GM19328 (cell line): ENCODE measurements around the gene DECR2.

Experiments used
- ATAC-seq: cut with Tn5 transposase; IDR thresholded peaks from one replicate; pipeline ENCODE4 v1.9.1; 2021; ENCODE audit warnings: mild to moderate bottlenecking, moderate library complexity; ENCODE audit not compliant: unreplicated experiment

DECR2 gene

GRCh38 chr16:427250-427649, 25.6 kb downstream of the DECR2 start:
- ATAC-seq = no peak

GRCh38 chr16:430904-431303, 29.2 kb downstream of the DECR2 start:
- no peak for ATAC-seq

- no peak for ATAC-seq
Observed at GRCh38 chr16:440627-441026, 38.9 kb downstream of the DECR2 start.

DNA sequence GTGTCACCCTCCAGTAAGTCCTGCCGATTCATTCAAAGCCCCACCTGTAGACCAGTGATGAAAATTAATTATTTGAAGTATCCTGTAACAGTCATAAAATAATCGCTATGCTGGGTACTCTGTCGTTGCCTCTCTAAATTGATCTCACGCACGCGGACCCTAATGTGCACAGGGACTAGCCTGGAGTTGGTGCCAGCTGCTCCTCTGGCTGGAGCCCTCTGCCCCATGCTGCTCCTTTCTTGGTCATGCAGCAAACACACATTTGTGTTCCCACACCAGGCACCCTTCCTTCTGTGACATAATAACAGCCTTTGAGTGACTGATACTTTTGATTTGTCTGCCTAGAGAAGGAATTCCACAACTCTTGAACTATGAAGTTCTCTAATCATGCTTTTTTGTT, 39.8 kb downstream of the DECR2 start:
- ATAC-seq = no peak

GRCh38 chr16:442976-443375, 41.3 kb downstream of the DECR2 start:
- ATAC-seq = no peak

DNA sequence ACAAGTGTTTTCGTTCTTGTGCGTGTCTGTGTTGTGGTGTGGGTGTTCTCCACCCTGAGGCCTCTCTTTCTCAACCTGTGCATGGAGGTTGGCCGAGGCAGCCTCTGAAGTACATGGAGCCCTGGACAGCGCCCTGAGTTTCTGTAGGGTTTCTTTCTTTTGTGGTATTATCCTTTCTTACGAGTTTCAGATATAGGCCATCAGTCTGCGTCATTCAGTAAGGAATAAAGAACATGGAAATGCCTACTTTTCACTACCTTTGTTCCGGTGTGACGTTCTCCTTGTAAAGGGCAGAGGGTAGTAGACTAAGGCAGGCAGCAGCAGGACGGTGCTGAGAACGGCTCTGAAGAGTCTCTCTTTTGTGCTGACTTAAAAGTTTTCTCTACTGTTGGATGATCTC, 42.3 kb downstream of the DECR2 start:
- ATAC-seq = no peak

DNA sequence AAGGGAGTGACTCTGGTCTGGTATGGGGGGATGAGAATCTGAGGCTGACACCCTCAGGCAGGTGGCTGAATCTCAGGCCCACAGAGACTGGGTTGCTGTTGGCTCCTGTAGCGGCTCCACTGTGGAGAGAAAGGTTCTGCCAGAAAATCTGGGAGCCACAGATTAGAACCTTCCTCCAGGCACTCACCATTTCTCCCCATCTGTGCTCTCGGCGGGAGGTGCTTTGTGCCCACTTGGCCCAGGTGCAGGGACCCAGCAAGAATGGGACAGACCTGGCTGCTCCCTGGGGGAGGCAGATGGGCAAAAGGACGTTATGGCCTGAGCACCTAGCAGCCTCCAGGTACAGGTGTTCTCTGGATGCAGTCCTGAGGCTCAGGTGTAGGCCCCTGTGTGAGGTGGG, 43.9 kb downstream of the DECR2 start:
- no peak for ATAC-seq

GRCh38 chr16:450385-450784, 48.7 kb downstream of the DECR2 start:
- ATAC-seq = no peak

DNA sequence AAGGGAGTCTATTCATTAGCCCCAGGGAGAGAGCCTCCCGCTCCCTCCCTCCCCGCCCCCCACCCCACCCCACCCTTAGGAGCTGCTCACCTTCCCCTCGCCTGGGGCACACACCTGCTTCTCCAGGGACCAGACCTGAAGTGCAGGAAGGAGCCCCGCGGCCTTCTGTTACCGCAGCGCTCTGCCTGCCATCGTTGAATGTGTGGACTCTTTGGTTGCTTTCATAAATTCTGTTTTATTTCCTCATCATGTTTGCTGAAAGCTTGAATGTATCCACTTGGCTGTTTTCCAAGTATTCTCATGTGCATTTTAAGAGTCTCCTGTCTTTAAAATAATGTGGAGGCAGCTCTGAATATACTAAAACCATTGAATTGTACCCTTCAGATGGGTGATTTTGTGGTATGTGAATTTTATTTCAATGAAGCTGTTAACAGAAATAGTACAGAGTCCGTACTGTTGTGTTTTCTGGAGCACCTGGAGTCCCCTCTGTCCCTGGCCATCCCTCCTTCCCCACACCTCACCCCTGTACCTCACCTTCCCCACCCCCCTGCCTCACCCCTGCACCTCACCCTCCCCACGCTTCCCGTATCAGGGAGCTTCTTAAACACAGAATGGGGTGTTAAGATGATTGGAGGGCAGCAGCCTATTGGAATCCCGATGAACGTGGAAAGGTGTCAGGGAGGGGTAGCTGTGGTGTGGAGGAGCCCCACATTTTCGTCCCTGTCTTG, 49.3 kb downstream of the DECR2 start:
- ATAC-seq = no peak

GRCh38 chr16:454397-454940, 52.8 kb downstream of the DECR2 start:
- no peak for ATAC-seq

GRCh38 chr16:455453-455852, 53.8 kb downstream of the DECR2 start:
- no peak for ATAC-seq

GRCh38 chr16:456891-457483, 55.3 kb downstream of the DECR2 start:
- no peak for ATAC-seq

- no peak for ATAC-seq
Observed at GRCh38 chr16:457732-458400, 56.2 kb downstream of the DECR2 start.

GRCh38 chr16:459761-460160, 58.1 kb downstream of the DECR2 start:
- ATAC-seq = no peak

DNA sequence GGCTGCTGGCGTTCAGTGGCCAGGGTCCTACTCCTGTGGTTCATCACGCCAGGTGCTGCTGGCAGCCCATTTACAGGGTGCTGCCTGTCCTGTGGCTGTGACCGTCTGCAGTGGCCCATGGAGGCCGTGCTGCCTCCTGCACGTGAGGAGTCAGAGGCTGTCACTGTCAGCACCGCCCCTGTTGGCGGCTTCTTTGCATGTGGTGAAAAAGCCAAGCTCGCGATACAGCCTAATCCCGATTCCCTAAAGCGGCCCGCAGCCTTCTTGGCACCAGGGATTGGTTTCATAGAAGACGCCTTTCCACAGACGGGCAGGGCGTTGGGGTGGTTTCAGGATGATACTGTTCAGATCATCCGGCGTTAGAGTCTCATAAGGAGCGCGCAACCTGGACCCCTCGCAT, 59.1 kb downstream of the DECR2 start:
- no peak for ATAC-seq
